GM12891 (cell line): ENCODE measurements around the gene RAMP2.

Experiments
- PAX5 ChIP-seq: IDR thresholded peaks from 2 replicates; pipeline ENCODE4 v1.6.1; 2011; ENCODE audit warnings: low read length, moderate library complexity, mild to moderate bottlenecking; ENCODE audit not compliant: insufficient read depth, severe bottlenecking
- POLR2A ChIP-seq: IDR thresholded peaks from 2 replicates; pipeline ENCODE4 v1.6.1; 2011; ENCODE audit warnings: low read depth, low read length, control low read depth
- POLR2AphosphoS5 ChIP-seq: IDR thresholded peaks from 2 replicates; pipeline ENCODE4 v1.6.1; 2011; ENCODE audit warnings: low read depth, low read length, control low read depth

- TF ChIP-seq POLR2AphosphoS5 (no peak), POLR2A (no peak), PAX5 (no peak)
Measured at GRCh38 chr17:42744283-42744805, 16.7 kb upstream of the RAMP2 start.
